Right lobe of liver (tissue), 6 donors: ENCODE data around the gene TSHZ1. TPM values are rescaled to one million over a fixed set of nuclear protein-coding genes. Genes with fewer than 3 reads are reported as not detected.

Experiments used
- ATAC-seq, 4 donors: fragments of 200-7000 bp; cut with Tn5 transposase; one replicate each; pipeline ENCODE4 v1.9.1; 2020; ENCODE audit warnings: mild to moderate bottlenecking in 4 of 4, moderate library complexity in 4 of 4
- DNase-seq, 3 donors: peaks; one replicate each; pipeline ENCODE4 v3.0.0-alpha.2; 2020
- H3K27ac ChIP-seq, 3 donors: fragments of 200-600 bp; one replicate each; pipeline ENCODE4 v1.8.0; 2022
- H3K27me3 ChIP-seq, 2 donors: fragments of 200-600 bp; one replicate each; pipeline ENCODE4 v1.8.0; 2022
- H3K36me3 ChIP-seq, 4 donors: fragments of 200-600 bp; sonication (generic) in 1 of 4; one replicate each; pipeline versions ENCODE4 v1.5.1 to v1.8.0; 2017 to 2022; ENCODE audit warnings: control low read depth in 1 of 4
- H3K4me1 ChIP-seq, 4 donors: fragments of 200-600 bp; sonication (generic) in 1 of 4; one replicate each; pipeline versions ENCODE4 v1.5.1 to v1.8.0; 2017 to 2022; ENCODE audit warnings: control low read depth in 1 of 4
- H3K4me3 ChIP-seq, 3 donors: fragments of 200-600 bp; one replicate each; pipeline ENCODE4 v1.8.0; 2022
- H3K9me3 ChIP-seq, 4 donors: fragments of 200-600 bp; sonication (generic) in 1 of 4; one replicate each; pipeline versions ENCODE4 v1.5.1 to v1.8.0; 2017 to 2022; ENCODE audit warnings: control low read depth in 1 of 4
- POLR2A ChIP-seq: fragments of 450-650 bp; IDR thresholded peaks from one replicate; pipeline ENCODE4 v1.6.1; 2017; ENCODE audit warnings: antibody characterized with exemption, mild to moderate bottlenecking
- WGBS: methylation state at CpG from one replicate; pipeline ENCODE4 v1.1.6; 2018; ENCODE audit warnings: low coverage, low lambda C conversion rate; ENCODE audit not compliant: insufficient coverage; ENCODE audit errors: missing lambda C conversion rate; 5-methylcytosine and 5-hydroxymethylcytosine counted together
- intact Hi-C, 2 donors: fragments of 100-400 bp; cut with DNase I; formaldehyde crosslinking; loops; one replicate each; pipeline versions ENCODE4 v1.11.2 to v1.14.1; 2022
- total RNA-seq, 6 experiments: library from RNA; depleted of rRNA in 2 of 6; stranded (reverse); fragments of >200 nt in 2 of 6; fragmentation: NEBNext Ultra II Directional in 3 of 6; extraction: Animal tissue kit (Norgen Biotek cat#: 25700) in 3 of 6; gene quantifications; one replicate each; pipeline versions ENCODE4 v1.1.0 to v1.2.4, GENCODE V29; 2016 to 2023
- TF ChIP-seq, protein P1 (sequence below), 4 donors: fragments of 200-600 bp in 3 of 4; fragments of 450-650 bp in 1 of 4; IDR thresholded peaks; one replicate each; pipeline versions ENCODE4 v1.5.1 to v1.8.0; 2016 to 2022; ENCODE audit warnings: antibody characterized with exemption in 4 of 4, mild to moderate bottlenecking in 2 of 4
- donor health status: DM: no; HTN: yes; CAD: no.
- donor health status: DM: no; HTN: no; CAD: no.
- donor health status: DM: no; HTN: no; CAD: no.
- donor health status: DM: no; HTN: yes; CAD: no.
- donor health status: DM: no; HTN: yes; CAD: no.

Gene TSHZ1
- total RNA-seq, 6 experiments from 2014 or later, result 6.4 to 13.3 (median 9.6) TPM

DNA sequence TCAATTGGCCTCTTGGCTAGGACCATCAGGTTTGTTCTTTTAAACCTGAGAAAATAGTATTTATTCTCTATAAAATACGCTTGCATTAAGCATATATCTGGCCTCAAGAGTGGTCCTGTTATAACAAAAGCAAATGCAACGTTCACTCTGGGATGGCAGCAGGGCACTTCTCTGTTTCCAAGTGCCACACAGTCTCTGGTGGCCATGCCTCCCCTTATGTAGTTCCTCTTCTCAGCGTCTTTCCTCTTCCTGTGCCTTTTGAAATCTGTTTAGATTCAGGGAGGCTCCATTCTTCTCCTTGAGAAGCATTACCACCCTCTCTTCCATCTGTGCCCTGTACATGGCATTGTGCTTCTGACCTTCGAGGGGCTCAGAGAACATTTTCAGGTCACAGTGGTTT lies 51.9 kb downstream of the TSHZ1 start:
- peaks cover 0 to 8% (median 0%) of the 10 kb centered on the region in 4 donors for H3K4me1 ChIP-seq
- intact Hi-C loops, result no loop called here
- H3K27me3 ChIP-seq, result no peaks in the 10 kb centered on the region
- no peak for TF ChIP-seq POLR2A
- TF ChIP-seq, protein P1, sequence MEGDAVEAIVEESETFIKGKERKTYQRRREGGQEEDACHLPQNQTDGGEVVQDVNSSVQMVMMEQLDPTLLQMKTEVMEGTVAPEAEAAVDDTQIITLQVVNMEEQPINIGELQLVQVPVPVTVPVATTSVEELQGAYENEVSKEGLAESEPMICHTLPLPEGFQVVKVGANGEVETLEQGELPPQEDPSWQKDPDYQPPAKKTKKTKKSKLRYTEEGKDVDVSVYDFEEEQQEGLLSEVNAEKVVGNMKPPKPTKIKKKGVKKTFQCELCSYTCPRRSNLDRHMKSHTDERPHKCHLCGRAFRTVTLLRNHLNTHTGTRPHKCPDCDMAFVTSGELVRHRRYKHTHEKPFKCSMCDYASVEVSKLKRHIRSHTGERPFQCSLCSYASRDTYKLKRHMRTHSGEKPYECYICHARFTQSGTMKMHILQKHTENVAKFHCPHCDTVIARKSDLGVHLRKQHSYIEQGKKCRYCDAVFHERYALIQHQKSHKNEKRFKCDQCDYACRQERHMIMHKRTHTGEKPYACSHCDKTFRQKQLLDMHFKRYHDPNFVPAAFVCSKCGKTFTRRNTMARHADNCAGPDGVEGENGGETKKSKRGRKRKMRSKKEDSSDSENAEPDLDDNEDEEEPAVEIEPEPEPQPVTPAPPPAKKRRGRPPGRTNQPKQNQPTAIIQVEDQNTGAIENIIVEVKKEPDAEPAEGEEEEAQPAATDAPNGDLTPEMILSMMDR (IDR thresholded peaks at IDR 0.05), result no peak
- H3K27ac ChIP-seq, result no peak overlapping the region
- no peaks in the 10 kb centered on the region for H3K36me3 ChIP-seq
- WGBS, result 91% methylated on average over 4 of the region's 4 CpGs
- ATAC-seq (peak in 1 of 4 donors; percentile 30), DNase-seq (no peak)
- H3K9me3 ChIP-seq, result no peaks in the 10 kb centered on the region
- H3K4me3 ChIP-seq, result no peak overlapping the region

DNA sequence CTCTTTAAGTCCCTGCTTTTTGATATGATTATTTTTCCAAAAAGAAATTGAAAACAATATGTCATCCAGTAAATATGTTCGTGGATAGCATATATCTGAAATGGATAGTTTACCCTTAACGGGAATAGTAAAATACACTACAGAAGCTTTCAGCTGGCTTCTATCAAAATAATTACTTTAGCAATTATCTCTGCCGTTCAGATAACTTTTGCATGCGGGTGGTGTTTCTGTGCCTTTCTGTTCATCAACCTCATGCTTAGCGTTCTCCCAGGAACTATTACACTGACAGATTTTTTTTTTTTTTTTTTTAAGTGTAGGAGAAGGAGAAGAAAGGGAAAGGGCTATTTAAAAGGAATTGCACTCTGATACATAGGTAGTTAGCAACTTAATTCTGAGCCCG lies 53.6 kb downstream of the TSHZ1 start:
- H3K4me3 ChIP-seq, result no peak overlapping the region
- no peak for ATAC-seq
- peaks cover 0 to 3% (median 0%) of the 10 kb centered on the region in 4 donors for H3K4me1 ChIP-seq
- no peaks in the 10 kb centered on the region for H3K27me3 ChIP-seq
- no peak for DNase-seq
- intact Hi-C loops, result no loop called here
- H3K9me3 ChIP-seq, result no peaks in the 10 kb centered on the region
- 60% methylated on average over 6 of the region's 6 CpGs for WGBS
- H3K36me3 ChIP-seq, result no peaks in the 10 kb centered on the region
- TF ChIP-seq, protein P1 (IDR thresholded peaks at IDR 0.05), result no peak
- TF ChIP-seq POLR2A, result no peak
- H3K27ac ChIP-seq, result no peak overlapping the region

DNA sequence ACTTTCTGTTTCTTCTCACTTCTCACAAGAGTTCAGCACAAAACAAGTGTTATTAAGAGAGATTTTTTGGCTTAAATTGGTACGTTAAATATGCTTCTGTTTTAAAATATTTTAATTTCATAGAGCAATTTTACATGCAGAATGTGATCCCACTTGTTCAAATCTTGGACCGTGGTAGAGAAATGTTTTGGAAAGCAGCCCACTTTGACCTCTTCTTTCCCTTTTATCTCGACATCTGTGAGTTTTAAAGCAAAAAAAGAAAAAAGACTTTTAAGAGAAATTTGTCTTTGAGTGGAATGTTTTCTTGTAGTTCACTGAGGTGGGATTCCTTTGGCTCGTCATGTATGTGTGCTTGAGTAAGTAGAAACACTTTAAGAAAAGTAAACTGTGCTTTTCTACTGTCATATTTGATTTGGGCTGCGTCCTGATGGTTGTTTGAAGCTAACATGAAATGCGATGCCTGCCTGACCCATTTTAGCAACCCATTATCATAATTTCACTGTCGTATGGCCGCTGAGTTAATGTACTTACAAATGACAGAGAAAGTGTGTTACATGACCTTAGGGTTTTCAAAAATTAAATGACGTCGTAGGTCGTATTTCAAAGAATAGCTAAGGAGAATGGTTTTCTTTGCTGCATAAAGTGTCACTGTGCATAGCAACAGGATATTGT lies 54.5 kb downstream of the TSHZ1 start:
- Histone ChIP-seq H3K36me3 (no peaks in the 10 kb centered on the region), H3K9me3 (no peaks in the 10 kb centered on the region), H3K27ac (no peak overlapping the region), H3K27me3 (no peaks in the 10 kb centered on the region), H3K4me1 (no peaks in the 10 kb centered on the region), H3K4me3 (no peak overlapping the region)
- TF ChIP-seq POLR2A, result no peak
- TF ChIP-seq, protein P1 (IDR thresholded peaks at IDR 0.05), result no peak
- DNase-seq (no peak), ATAC-seq (no peak)
- 74% methylated on average over 11 of the region's 11 CpGs for WGBS
- intact Hi-C loops, result no loop called here

DNA sequence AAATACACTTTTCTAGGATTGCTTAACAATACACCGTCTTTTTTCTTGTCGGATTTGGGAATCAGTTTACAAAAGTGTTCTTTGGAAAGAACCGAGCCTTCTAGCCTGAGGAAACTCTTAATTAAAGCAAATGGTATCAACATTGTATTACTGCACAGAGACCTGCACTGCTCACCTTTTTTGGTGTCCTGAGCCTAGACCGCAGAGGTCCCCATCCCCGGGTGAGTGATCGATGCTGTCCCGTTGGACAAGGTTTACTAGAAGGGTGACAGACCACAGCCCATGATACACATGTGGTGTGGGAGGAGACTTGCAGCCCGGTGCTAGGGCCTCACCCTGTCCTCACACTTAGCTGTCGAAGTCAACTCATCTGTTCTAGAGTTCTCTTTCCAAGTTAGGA lies 55.3 kb downstream of the TSHZ1 start:
- DNase-seq (no peak), ATAC-seq (no peak)
- Histone ChIP-seq H3K36me3 (no peaks in the 10 kb centered on the region), H3K4me1 (no peaks in the 10 kb centered on the region), H3K27me3 (no peaks in the 10 kb centered on the region), H3K9me3 (no peaks in the 10 kb centered on the region), H3K27ac (no peak overlapping the region), H3K4me3 (no peak overlapping the region)
- intact Hi-C loops, result no loop called here
- 97% methylated on average over 5 of the region's 9 CpGs for WGBS
- TF ChIP-seq, protein P1 (IDR thresholded peaks at IDR 0.05), result no peak
- no peak for TF ChIP-seq POLR2A
